ENCODE measurements around the gene KLK14.

- no peak for TF ChIP-seq POLR2A (IDR thresholded peaks at IDR 0.05)
- TF ChIP-seq CTCF (IDR thresholded peaks at IDR 0.05): no peak
These were observed 27.9 kb upstream of the KLK14 start for GRCh38 chr19:51110666-51110971.

All from lower leg skin (tissue), 3 donors.